ENCODE results near the gene BUB3. TPM values are rescaled to one million over a fixed set of nuclear protein-coding genes. Genes with fewer than 3 reads are reported as not detected.

Gene BUB3
- total and polyA plus RNA-seq, 2 of the 13 experiments (the other 11 are each of a cell fraction or from before 2014, with no cell fraction given), result 174 to 188 TPM

DNA sequence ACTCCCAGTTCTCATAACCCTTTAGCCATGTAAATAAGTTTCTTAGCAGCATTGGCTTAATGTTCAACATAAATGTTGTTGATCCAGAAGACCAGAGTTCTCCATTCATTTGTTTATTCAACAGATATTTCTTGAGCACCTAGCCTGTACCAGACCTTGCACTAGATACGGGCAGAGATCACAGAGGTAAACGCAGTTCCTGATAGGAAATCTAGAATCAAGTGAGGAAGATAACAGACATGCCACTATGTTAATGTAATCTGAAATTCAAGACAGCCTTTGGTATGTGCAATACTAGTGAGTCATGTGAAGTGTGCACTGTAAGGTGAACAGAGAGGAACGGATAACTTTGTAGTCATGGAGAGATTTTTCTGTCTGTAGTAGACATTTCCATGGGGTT lies 3.0 kb downstream of the BUB3 start (continued):
- TF ChIP-seq FOXA1 (IDR thresholded peaks at IDR 0.05) (no peak), FOXA1 (CRISPR knock-in tag; IDR thresholded peaks at IDR 0.05) (no peak; the same call in none of the 2 replicates), MAF1 (CRISPR knock-in tag; IDR thresholded peaks at IDR 0.05; ENCODE audit: borderline replicate concordance) (no peak), SOX5 (CRISPR knock-in tag; IDR thresholded peaks at IDR 0.05; ENCODE audit: borderline replicate concordance) (peak; percentile 39; the same call in 1 of the 2 replicates), SOX13 (IDR thresholded peaks at IDR 0.05) (no peak), SOX13 (CRISPR knock-in tag; conservative IDR thresholded peaks at IDR 0.05 in 1 of 2, IDR thresholded peaks at IDR 0.05 in 1 of 2) (peak in 1 of 2 experiments; percentile 29; a peak in 1 of 4 replicates), ZNF703 (CRISPR knock-in tag; IDR thresholded peaks at IDR 0.05; ENCODE audit: borderline replicate concordance) (no peak), SRF (IDR thresholded peaks at IDR 0.05; ENCODE audit: low read depth, low read length) (no peak), HDAC6 (IDR thresholded peaks at IDR 0.05; ENCODE audit: low read depth, low read length) (no peak), FOXJ3 (CRISPR knock-in tag; IDR thresholded peaks at IDR 0.05; ENCODE audit: borderline replicate concordance) (no peak; the same call in 1 of the 2 replicates), TAF1 (CRISPR knock-in tag; IDR thresholded peaks at IDR 0.05) (no peak), ZNF672 (CRISPR knock-in tag; IDR thresholded peaks at IDR 0.05) (no peak), CEBPB (IDR thresholded peaks at IDR 0.05; ENCODE audit: borderline replicate concordance, low read depth, low read length) (peak; percentile 49; the same call in 1 of the 2 replicates), GATA4 (IDR thresholded peaks at IDR 0.05; ENCODE audit: borderline replicate concordance, low read depth) (no peak)
- TF ChIP-seq, protein P1, sequence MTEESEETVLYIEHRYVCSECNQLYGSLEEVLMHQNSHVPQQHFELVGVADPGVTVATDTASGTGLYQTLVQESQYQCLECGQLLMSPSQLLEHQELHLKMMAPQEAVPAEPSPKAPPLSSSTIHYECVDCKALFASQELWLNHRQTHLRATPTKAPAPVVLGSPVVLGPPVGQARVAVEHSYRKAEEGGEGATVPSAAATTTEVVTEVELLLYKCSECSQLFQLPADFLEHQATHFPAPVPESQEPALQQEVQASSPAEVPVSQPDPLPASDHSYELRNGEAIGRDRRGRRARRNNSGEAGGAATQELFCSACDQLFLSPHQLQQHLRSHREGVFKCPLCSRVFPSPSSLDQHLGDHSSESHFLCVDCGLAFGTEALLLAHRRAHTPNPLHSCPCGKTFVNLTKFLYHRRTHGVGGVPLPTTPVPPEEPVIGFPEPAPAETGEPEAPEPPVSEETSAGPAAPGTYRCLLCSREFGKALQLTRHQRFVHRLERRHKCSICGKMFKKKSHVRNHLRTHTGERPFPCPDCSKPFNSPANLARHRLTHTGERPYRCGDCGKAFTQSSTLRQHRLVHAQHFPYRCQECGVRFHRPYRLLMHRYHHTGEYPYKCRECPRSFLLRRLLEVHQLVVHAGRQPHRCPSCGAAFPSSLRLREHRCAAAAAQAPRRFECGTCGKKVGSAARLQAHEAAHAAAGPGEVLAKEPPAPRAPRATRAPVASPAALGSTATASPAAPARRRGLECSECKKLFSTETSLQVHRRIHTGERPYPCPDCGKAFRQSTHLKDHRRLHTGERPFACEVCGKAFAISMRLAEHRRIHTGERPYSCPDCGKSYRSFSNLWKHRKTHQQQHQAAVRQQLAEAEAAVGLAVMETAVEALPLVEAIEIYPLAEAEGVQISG (CRISPR knock-in tag; IDR thresholded peaks at IDR 0.05), result no peak
- TF ChIP-seq, protein P2, sequence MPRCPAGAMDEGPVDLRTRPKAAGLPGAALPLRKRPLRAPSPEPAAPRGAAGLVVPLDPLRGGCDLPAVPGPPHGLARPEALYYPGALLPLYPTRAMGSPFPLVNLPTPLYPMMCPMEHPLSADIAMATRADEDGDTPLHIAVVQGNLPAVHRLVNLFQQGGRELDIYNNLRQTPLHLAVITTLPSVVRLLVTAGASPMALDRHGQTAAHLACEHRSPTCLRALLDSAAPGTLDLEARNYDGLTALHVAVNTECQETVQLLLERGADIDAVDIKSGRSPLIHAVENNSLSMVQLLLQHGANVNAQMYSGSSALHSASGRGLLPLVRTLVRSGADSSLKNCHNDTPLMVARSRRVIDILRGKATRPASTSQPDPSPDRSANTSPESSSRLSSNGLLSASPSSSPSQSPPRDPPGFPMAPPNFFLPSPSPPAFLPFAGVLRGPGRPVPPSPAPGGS (CRISPR knock-in tag; IDR thresholded peaks at IDR 0.05), result no peak
- TF ChIP-seq, protein P3, sequence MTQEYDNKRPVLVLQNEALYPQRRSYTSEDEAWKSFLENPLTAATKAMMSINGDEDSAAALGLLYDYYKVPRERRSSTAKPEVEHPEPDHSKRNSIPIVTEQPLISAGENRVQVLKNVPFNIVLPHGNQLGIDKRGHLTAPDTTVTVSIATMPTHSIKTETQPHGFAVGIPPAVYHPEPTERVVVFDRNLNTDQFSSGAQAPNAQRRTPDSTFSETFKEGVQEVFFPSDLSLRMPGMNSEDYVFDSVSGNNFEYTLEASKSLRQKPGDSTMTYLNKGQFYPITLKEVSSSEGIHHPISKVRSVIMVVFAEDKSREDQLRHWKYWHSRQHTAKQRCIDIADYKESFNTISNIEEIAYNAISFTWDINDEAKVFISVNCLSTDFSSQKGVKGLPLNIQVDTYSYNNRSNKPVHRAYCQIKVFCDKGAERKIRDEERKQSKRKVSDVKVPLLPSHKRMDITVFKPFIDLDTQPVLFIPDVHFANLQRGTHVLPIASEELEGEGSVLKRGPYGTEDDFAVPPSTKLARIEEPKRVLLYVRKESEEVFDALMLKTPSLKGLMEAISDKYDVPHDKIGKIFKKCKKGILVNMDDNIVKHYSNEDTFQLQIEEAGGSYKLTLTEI (CRISPR knock-in tag; conservative IDR thresholded peaks at IDR 0.05), result no peak
- TF ChIP-seq, protein P4, sequence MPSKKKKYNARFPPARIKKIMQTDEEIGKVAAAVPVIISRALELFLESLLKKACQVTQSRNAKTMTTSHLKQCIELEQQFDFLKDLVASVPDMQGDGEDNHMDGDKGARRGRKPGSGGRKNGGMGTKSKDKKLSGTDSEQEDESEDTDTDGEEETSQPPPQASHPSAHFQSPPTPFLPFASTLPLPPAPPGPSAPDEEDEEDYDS (CRISPR knock-in tag; IDR thresholded peaks at IDR 0.05), result no peak
- TF ChIP-seq, protein P5, sequence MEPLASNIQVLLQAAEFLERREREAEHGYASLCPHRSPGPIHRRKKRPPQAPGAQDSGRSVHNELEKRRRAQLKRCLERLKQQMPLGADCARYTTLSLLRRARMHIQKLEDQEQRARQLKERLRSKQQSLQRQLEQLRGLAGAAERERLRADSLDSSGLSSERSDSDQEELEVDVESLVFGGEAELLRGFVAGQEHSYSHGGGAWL (CRISPR knock-in tag; IDR thresholded peaks at IDR 0.05), result no peak

Measured in HepG2 (cell line).